ENCODE data around the gene TLX1.

DNA sequence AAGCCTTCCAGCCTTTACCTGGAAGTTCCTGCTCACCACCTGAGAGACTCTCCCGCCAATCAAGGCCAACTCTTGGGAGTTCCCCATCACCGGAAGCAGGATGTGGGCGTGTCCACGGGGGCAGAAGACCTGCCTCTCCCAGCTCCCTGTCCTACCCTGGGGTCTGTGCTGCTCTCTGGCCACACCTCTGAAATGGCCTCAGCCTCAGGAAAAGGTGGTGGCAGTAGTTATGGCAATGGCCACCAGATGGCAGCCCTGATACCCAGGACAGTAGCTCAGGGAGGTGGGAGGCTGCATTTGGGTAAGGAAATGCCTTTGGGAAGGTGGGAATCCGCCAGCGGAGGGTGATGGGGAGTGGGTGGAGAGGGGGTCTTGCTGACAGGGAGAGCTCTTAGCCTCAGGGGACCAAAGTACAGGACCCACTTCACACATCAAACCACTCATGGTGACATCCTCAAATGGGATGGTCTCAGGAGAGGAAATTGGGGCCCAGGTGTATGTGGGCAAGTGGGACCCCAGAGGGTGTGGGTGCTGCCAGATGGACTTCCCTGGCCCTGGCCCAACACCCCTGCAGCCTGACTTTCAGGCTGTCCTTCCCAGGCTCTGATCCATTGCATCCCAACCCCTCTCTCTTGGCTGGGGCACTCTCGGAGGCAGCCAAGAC is 35.4 kb upstream of the TLX1 start:
- TF ChIP-seq, protein P1, sequence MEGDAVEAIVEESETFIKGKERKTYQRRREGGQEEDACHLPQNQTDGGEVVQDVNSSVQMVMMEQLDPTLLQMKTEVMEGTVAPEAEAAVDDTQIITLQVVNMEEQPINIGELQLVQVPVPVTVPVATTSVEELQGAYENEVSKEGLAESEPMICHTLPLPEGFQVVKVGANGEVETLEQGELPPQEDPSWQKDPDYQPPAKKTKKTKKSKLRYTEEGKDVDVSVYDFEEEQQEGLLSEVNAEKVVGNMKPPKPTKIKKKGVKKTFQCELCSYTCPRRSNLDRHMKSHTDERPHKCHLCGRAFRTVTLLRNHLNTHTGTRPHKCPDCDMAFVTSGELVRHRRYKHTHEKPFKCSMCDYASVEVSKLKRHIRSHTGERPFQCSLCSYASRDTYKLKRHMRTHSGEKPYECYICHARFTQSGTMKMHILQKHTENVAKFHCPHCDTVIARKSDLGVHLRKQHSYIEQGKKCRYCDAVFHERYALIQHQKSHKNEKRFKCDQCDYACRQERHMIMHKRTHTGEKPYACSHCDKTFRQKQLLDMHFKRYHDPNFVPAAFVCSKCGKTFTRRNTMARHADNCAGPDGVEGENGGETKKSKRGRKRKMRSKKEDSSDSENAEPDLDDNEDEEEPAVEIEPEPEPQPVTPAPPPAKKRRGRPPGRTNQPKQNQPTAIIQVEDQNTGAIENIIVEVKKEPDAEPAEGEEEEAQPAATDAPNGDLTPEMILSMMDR (IDR thresholded peaks at IDR 0.05 in 4 of 5, conservative IDR thresholded peaks at IDR 0.05 in 1 of 5): peak; percentile 55 to 77 (median 69)
- no peak for TF ChIP-seq POLR2A (IDR thresholded peaks at IDR 0.05)
